Thymus (tissue), 11 donors: ENCODE measurements around the gene PWWP2B. TPM values are rescaled to one million over a fixed set of nuclear protein-coding genes. Genes with fewer than 3 reads are reported as not detected.

ENCODE experiments used
- DNase-seq, 9 donors: peaks; one replicate each; pipeline ENCODE4 v3.0.0-alpha.2; 2013; ENCODE audit warnings: low spot score in 9 of 9, low read depth in 6 of 9, missing footprints in 1 of 9
- H3K27ac ChIP-seq, 2 donors: one replicate each; pipeline ENCODE4 v1.5.1; 2013; ENCODE audit warnings: control low read depth in 1 of 2, low read depth in 1 of 2, low read length in 1 of 2, mild to moderate bottlenecking in 1 of 2, moderate library complexity in 1 of 2
- H3K27me3 ChIP-seq, 2 donors: one replicate each; pipeline ENCODE4 v1.5.1; 2013; ENCODE audit warnings: low read length in 1 of 2; ENCODE audit not compliant: control insufficient read depth in 2 of 2, insufficient read depth in 1 of 2
- H3K36me3 ChIP-seq, 2 donors: one replicate each; pipeline ENCODE4 v1.5.1; 2013; ENCODE audit warnings: low read length in 1 of 2, mild to moderate bottlenecking in 1 of 2, moderate library complexity in 1 of 2; ENCODE audit not compliant: control insufficient read depth in 2 of 2, insufficient read depth in 2 of 2
- H3K4me1 ChIP-seq, 2 donors: one replicate each; pipeline ENCODE4 v1.5.1; 2013; ENCODE audit warnings: low read length in 2 of 2; ENCODE audit not compliant: control insufficient read depth in 2 of 2, insufficient read depth in 2 of 2
- H3K4me3 ChIP-seq, 2 donors: one replicate each; pipeline ENCODE4 v1.5.1; 2013; ENCODE audit warnings: low read length in 2 of 2, control low read depth in 1 of 2, mild to moderate bottlenecking in 1 of 2
- H3K9me3 ChIP-seq, 2 donors: one replicate each; pipeline ENCODE4 v1.5.1; 2013; ENCODE audit warnings: low read length in 1 of 2, mild to moderate bottlenecking in 1 of 2; ENCODE audit not compliant: control insufficient read depth in 2 of 2, insufficient read depth in 1 of 2
- WGBS: extraction: QIAGEN DNeasy Blood & Tissue Kit; methylation state at CpG from one replicate; pipeline ENCODE4 v1.1.7; 2013; 5-methylcytosine and 5-hydroxymethylcytosine counted together
- polyA plus RNA-seq: library from polyadenylated mRNA; stranded (reverse); fragments of 200-250 nt; gene quantifications from one replicate; pipeline ENCODE4 v1.2.3, GENCODE V29; 2013
- total RNA-seq: library from RNA; stranded (reverse); fragments of 120-200 nt; gene quantifications from one replicate; pipeline ENCODE4 v1.2.4, GENCODE V29; 2013
- donor health status: healthy.

The PWWP2B gene
- total and polyA plus RNA-seq, 2 donors = 5.1 to 9.8 TPM

- no peak for DNase-seq
- no peaks in the 10 kb centered on the region for H3K36me3 ChIP-seq
- no peaks in the 10 kb centered on the region for H3K9me3 ChIP-seq
- H3K4me1 ChIP-seq = no peaks in the 10 kb centered on the region
- H3K4me3 ChIP-seq = no peak overlapping the region
- no peak overlapping the region for H3K27ac ChIP-seq
- H3K27me3 ChIP-seq = peaks cover 0 to 7% of the 10 kb centered on the region in 2 donors
- WGBS = 92% methylated on average over 22 of the region's 22 CpGs
Measured at GRCh38 chr10:132464256-132465192, 67.5 kb downstream of the PWWP2B start.

GRCh38 chr10:132465193-132465888, 68.3 kb downstream of the PWWP2B start:
- H3K4me3 ChIP-seq = no peak overlapping the region
- no peak for DNase-seq
- no peak overlapping the region for H3K27ac ChIP-seq
- WGBS = 97% methylated on average over 35 of the region's 35 CpGs
- H3K27me3 ChIP-seq = peaks cover 0 to 6% of the 10 kb centered on the region in 2 donors
- H3K4me1 ChIP-seq = no peaks in the 10 kb centered on the region
- no peaks in the 10 kb centered on the region for H3K36me3 ChIP-seq
- H3K9me3 ChIP-seq = no peaks in the 10 kb centered on the region

GRCh38 chr10:132465889-132466519, 69.0 kb downstream of the PWWP2B start:
- no peaks in the 10 kb centered on the region for H3K4me1 ChIP-seq
- 96% methylated on average over 20 of the region's 20 CpGs for WGBS
- DNase-seq = no peak
- H3K9me3 ChIP-seq = peaks cover 0 to under 1% of the 10 kb centered on the region in 2 donors
- no peaks in the 10 kb centered on the region for H3K36me3 ChIP-seq
- H3K27ac ChIP-seq = no peak overlapping the region
- no peak overlapping the region for H3K4me3 ChIP-seq
- H3K27me3 ChIP-seq = peaks cover 0 to 6% of the 10 kb centered on the region in 2 donors

- H3K27ac ChIP-seq = no peak overlapping the region
- no peaks in the 10 kb centered on the region for H3K36me3 ChIP-seq
- H3K4me3 ChIP-seq = no peak overlapping the region
- WGBS = 96% methylated on average over 29 of the region's 29 CpGs
- H3K9me3 ChIP-seq = peaks cover 0 to 7% of the 10 kb centered on the region in 2 donors
- no peak for DNase-seq
- no peaks in the 10 kb centered on the region for H3K4me1 ChIP-seq
- H3K27me3 ChIP-seq = peaks cover 0 to 9% of the 10 kb centered on the region in 2 donors
Measured at GRCh38 chr10:132466520-132467463, 69.8 kb downstream of the PWWP2B start.

Other genes with a start within 250 kb of the PWWP2B start
- 0.28 TPM for gene DPYSL4, start 210.3 kb upstream of the PWWP2B start, total RNA-seq
- 0.89 TPM for gene DPYSL4, start 210.3 kb upstream of the PWWP2B start, polyA plus RNA-seq
- 18.2 TPM for gene STK32C, start 89.2 kb upstream of the PWWP2B start, total RNA-seq
- 18.7 TPM for gene STK32C, start 89.2 kb upstream of the PWWP2B start, polyA plus RNA-seq
- 7.6 TPM for gene LRRC27, start 65.0 kb upstream of the PWWP2B start, total RNA-seq
- gene LRRC27, start 65.0 kb upstream of the PWWP2B start, polyA plus RNA-seq = 8.7 TPM
- gene INPP5A, start 140.6 kb downstream of the PWWP2B start, total RNA-seq = 11.0 TPM
- gene INPP5A, start 140.6 kb downstream of the PWWP2B start, polyA plus RNA-seq = 14.6 TPM